ENCODE results near the gene MAU2.

- no peak for TF ChIP-seq CTCF (conservative IDR thresholded peaks at IDR 0.05; ENCODE audit: low read depth in 2 of 2)
- TF ChIP-seq REST (IDR thresholded peaks at IDR 0.05; ENCODE audit: unreplicated experiment) = no peak
- no peak for TF ChIP-seq EZH2 (IDR thresholded peaks at IDR 0.05; ENCODE audit: low read depth, unreplicated experiment)
- no peak for TF ChIP-seq POLR2AphosphoS5 (IDR thresholded peaks at IDR 0.05; ENCODE audit: low read depth)
- TF ChIP-seq EZH2phosphoT487 (IDR thresholded peaks at IDR 0.05; ENCODE audit: unreplicated experiment) = no peak
- no peak for TF ChIP-seq STAT1 (IDR thresholded peaks at IDR 0.05; ENCODE audit: unreplicated experiment)
- no peak for TF ChIP-seq NANOG (IDR thresholded peaks at IDR 0.05; ENCODE audit: borderline replicate concordance)
- TF ChIP-seq JUNB (IDR thresholded peaks at IDR 0.05; ENCODE audit: unreplicated experiment) = no peak
- no peak for TF ChIP-seq ETS1 (IDR thresholded peaks at IDR 0.05)
- no peak for TF ChIP-seq CREB1 (CRISPR knock-in tag; IDR thresholded peaks at IDR 0.05; ENCODE audit: low read depth)
- no peak for TF ChIP-seq ZNF462 (CRISPR knock-in tag; IDR thresholded peaks at IDR 0.05)
- TF ChIP-seq ZNF114 (CRISPR knock-in tag; IDR thresholded peaks at IDR 0.05) = no peak
- TF ChIP-seq ZNF331 (CRISPR knock-in tag; IDR thresholded peaks at IDR 0.05; ENCODE audit: low read depth) = no peak
These were observed 47.5 kb downstream of the MAU2 start for GRCh38 chr19:19368087-19368486.
